Ishikawa (cell line): ENCODE results near the gene BCO1.

Experiments used
- CEBPB ChIP-seq: IDR thresholded peaks from 2 replicates; pipeline ENCODE4 v1.6.1; 2012
- EP300 ChIP-seq: IDR thresholded peaks from 2 replicates; pipeline ENCODE4 v1.6.1; 2012; ENCODE audit warnings: borderline replicate concordance
- FOXM1 ChIP-seq: IDR thresholded peaks from 2 replicates; pipeline ENCODE4 v1.6.1; 2012; ENCODE audit warnings: low read depth, borderline replicate concordance
- NFIC ChIP-seq: IDR thresholded peaks from 2 replicates; pipeline ENCODE4 v1.6.1; 2012
- RAD21 ChIP-seq: IDR thresholded peaks from 2 replicates; pipeline ENCODE4 v1.6.1; 2012; ENCODE audit warnings: low read depth
- REST ChIP-seq: IDR thresholded peaks from 2 replicates; pipeline ENCODE4 v1.6.1; 2012; ENCODE audit warnings: low read depth, mild to moderate bottlenecking
- TAF1 ChIP-seq: IDR thresholded peaks from 2 replicates; pipeline ENCODE4 v1.6.1; 2012; ENCODE audit warnings: low read depth, mild to moderate bottlenecking
- TCF12 ChIP-seq: IDR thresholded peaks from 2 replicates; pipeline ENCODE4 v1.6.1; 2012; ENCODE audit warnings: low read depth
- ZBTB7A ChIP-seq: IDR thresholded peaks from 2 replicates; pipeline ENCODE4 v1.6.1; 2012; ENCODE audit warnings: low read depth
- TF ChIP-seq, protein P1 (sequence below): IDR thresholded peaks from 2 replicates; pipeline ENCODE4 v1.6.1; 2012

GRCh38 chr16:81273223-81273950, 34.9 kb downstream of the BCO1 start:
- TF ChIP-seq CEBPB: no peak
- no peak for TF ChIP-seq EP300
- TF ChIP-seq ZBTB7A: no peak
- TF ChIP-seq RAD21: no peak
- TF ChIP-seq REST: no peak
- TF ChIP-seq TAF1: no peak
- no peak for TF ChIP-seq TCF12
- TF ChIP-seq FOXM1: no peak
- no peak for TF ChIP-seq NFIC
- TF ChIP-seq, protein P1, sequence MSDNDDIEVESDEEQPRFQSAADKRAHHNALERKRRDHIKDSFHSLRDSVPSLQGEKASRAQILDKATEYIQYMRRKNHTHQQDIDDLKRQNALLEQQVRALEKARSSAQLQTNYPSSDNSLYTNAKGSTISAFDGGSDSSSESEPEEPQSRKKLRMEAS: no peak
